Prostate gland (tissue), 2 donors: ENCODE results near the gene SPTBN1.

ENCODE experiments used
- CTCF ChIP-seq, 4 experiments: fragments of 200-600 bp in 2 of 4; fragments of 450-650 bp in 2 of 4; sonication (generic) in 2 of 4; IDR thresholded peaks; 1 replicate in 3 of 4; 2 replicates in 1 of 4; pipeline ENCODE4 v1.5.1; 2016 to 2019; ENCODE audit warnings: antibody characterized with exemption in 4 of 4, mild to moderate bottlenecking in 2 of 4, moderate library complexity in 2 of 4
- POLR2A ChIP-seq: fragments of 450-650 bp; IDR thresholded peaks from one replicate; pipeline ENCODE4 v1.6.1; 2016; ENCODE audit warnings: antibody characterized with exemption, mild to moderate bottlenecking
- POLR2AphosphoS5 ChIP-seq: sonication (generic); formaldehyde crosslinking; IDR thresholded peaks from one replicate; pipeline ENCODE4 v1.6.1; 2017; ENCODE audit warnings: antibody characterized with exemption

- TF ChIP-seq POLR2AphosphoS5 (no peak), CTCF (IDR thresholded peaks at IDR 0.05) (no peak), POLR2A (no peak)
Observed at GRCh38 chr2:54634021-54634420, 177.9 kb downstream of the SPTBN1 start.
